GM12892 (cell line): Measurements from ENCODE around the gene TRABD2B.

Experiments used
- POLR2A ChIP-seq: IDR thresholded peaks from 2 replicates; pipeline ENCODE4 v1.6.1; 2011; ENCODE audit warnings: low read depth, low read length, control low read depth
- POLR2AphosphoS5 ChIP-seq: IDR thresholded peaks from 2 replicates; pipeline ENCODE4 v1.6.1; 2011; ENCODE audit warnings: low read depth, low read length, control low read depth

GRCh38 chr1:47823040-47823808, 174.0 kb downstream of the TRABD2B start:
- TF ChIP-seq POLR2A (no peak), POLR2AphosphoS5 (no peak)
